ENCODE data around the gene PADI6.
"Not testable (repeated sequence)": the region's sequence is repeated elsewhere in the genome, so short reads cannot be mapped to it uniquely, and the experiment has no call there.

PADI6 gene

DNA sequence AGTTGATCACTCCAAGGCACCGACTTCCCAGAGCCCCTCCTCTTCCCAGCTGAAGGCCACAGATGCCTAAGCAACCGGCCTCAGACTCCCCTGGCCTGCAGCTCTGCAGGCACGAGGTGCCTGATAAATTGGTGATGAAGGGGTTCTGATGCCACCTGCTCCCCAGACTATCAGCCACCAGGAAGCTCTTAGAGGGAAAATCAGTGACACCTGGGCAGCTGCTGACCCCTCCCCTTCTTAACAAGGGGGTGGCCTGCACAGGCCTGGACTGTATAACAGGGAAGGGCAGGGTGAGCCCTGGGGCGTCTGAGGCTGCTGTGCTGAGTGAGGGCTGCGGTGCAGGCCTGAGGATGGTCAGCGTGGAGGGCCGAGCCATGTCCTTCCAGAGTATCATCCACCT lies at the start of gene PADI6:
PADI6 (plus strand) TSS at position 301 of the 400 bp plus-strand sequence; CDS start at position 351, 50 bp downstream.
- no peak for FAIRE-seq

DNA sequence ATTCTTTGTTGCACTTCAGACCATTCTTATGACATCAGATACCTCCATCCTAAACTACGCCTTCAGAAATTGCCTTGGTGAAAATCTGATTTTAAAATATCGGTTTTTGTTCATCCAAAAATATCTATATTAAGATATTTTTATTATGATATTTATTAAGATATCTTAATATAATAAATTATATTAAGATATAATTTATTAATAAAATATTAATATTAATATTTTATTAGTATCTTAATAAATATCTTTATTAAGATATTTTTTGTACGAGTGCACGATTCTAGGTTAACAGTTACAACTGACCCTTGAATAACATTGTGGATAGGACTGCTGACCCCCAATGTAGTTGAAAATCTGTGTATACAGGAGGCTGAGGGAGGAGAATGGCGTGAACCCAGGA lies 43.1 kb upstream of the PADI6 start:
- FAIRE-seq, result peak; percentile 69

DNA sequence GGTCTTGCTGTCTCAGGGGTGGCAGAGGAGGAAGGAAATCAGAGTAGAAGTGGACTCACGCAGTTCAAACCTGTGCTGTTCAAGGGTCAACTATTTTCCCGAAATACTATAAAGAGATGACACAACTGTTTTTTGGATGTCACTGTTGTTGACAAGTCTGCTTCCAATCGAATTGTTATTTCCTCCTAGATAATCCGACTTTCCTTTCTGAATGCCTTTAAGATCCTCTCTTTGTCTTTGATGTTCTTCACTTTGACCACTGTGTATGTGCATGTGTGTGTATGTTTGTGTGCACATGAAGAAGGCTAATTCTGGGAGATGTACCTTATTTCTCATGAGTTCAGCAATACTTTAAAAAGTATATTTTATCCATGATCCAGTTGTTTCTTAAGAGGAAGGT lies 42.4 kb upstream of the PADI6 start:
- no peak for FAIRE-seq

DNA sequence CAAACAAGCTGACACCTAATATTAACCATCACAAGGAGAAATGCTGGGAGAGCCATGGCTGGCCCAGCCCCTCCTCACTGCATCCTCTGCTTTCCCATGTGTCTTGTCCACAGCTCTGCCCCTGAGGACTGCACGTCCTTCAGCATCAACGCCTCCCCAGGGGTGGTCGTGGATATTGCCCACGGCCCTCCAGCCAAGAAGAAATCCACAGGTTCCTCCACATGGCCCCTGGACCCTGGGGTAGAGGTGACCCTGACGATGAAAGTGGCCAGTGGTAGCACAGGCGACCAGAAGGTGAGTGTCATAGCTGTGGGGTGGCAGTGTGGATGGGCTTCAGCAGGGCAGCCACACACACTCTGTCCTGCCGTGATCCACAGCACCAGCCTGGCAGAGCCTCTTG lies 41.1 kb upstream of the PADI6 start:
- FAIRE-seq, result no peak

DNA sequence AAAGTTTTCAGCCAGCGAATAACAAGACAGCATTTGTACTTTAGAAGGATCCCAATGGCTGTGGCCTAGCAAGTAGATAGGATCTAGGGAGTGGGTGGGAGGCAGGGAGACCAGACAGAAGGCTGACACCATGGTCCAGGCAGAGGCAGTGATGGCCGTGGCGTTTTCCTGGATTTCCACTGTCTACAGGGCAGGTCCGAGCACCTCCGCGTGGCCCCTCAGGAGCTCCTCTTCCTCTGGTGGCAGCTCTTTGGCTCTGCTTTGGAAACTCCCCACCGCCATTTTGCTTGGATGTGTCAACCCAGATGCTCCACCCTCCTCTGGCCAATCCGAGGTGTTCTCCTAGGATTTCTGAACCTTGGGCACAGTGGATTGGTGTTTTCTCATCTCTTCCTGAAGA lies 38.9 kb upstream of the PADI6 start:
- no peak for FAIRE-seq

DNA sequence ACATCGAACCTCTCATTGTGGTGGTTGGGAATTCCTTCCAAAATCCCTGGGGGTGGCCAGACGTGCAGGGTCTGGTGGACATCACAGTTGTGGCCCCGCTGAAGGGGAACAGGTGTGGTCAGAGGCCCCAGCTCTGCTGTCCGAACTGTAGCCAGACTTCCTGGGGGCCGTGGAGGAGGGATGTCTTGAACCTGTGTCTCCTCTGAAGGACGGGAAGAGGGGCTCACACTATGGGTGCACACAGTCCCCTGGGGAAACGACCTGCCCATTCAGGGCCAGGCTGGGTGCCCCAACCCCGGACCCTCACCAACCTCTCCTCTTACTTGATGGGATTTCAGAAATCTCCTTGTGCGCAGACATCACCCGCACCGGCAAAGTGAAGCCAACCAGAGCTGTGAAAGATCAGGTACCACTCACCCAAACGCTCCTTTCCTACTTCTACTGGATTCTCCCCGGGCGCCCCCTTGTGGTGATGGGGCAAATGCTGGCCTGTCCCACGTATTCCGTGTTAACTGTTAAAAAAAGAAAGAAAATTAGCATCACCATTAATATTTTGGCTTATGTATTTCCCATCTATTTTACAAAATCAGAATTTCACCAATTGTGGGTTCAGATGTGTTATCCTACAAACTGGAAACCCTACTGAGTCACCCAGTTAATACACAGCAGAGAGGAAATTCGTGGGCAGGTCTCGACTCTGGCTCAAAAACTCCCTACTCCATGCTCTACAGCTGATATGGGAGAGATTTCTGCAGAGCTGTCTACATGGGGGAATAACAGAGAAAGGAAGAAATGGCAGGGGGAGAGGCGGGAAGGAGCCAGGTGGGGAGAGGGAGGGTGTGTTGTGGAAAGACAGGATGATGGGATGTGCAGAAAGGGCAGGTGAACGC lies 35.9 kb upstream of the PADI6 start:
- no peak for FAIRE-seq

DNA sequence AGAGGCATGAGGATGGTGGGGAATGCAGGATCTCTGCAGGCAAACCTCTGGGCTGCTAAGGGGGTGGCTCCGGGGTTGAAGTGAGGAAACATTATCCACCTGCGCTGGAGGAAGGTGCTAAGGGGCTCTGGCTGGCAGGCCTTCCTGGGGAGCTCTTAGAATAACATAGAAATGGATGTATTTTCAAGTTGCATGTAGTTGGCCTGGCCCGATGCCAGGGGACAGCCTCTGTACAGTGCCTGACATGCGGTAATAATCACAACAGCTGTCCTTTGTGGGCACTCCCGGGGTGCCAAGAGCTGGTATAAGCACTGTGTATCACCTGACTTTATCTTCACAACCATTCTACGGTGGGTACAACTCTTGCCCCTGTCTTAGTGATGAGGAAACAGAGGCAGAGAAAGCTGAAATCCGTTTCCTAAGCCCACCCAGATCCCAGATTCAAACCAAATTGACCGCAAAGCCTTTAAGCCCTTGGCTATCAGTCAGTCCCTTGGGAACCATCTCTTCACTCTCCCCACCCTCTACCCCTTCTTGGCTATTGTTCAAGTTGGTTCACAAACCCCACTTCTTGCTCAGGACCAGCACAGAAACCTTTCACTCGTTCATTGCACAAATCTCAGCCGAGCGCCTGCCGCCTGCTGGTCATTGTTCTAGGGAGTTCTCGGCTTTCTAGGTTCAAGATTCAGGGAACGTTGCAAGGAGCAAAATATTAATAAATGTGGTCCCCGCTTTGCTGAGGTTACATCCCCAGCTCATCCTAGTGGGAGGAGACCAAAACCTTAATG lies 33.1 kb upstream of the PADI6 start:
- no peak for FAIRE-seq

DNA sequence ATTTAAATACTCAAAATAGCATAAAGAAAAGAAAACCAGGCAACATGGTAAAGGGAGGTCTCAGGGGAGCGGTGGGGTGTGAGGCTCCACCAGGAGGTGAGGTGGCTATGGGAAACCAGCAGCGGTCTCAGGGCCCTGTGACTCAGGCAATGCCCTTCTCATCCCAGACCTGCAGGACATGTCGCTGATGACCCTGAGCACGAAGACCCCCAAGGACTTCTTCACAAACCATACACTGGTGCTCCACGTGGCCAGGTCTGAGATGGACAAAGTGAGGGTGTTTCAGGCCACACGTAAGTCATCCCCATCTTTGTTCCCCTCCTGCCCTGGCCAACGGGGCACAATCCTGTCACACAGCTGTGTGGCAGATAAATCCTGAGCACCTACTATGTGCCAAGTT lies 32.5 kb upstream of the PADI6 start:
- no peak for FAIRE-seq

DNA sequence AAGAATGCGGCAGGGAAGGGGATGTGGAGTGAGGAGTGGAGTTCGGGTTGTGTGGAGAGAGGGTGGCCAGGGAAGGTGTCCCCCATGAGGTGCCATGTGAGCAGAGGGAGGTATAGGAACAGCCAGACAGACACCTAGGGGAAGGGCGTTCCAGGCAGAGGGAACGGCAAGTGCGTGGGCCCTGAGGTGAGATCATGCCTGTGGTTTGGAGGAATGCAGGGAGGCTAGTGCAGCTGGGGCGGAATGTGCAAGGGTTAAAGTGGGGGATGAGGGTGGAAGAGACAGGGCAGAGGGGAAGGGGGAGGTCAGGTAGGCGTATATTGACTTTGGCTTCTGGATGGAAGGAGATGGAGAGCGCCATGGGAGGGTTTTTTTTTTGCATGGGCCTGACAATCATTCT lies 31.6 kb upstream of the PADI6 start:
- FAIRE-seq, result no peak

DNA sequence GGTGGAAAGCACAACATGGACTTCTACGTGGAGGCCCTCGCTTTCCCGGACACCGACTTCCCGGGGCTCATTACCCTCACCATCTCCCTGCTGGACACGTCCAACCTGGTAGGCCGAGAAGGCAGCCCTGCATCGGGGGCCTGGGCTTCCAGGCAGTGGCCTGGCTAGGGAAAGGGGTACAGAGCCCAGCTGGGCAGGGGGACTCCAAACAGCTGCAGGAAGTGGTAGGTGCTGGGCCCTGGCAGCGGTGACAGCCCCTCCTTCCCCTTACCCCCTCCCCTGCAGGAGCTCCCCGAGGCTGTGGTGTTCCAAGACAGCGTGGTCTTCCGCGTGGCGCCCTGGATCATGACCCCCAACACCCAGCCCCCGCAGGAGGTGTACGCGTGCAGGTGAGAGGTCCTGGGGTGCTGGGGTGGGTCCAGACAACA lies 30.0 kb upstream of the PADI6 start:
- FAIRE-seq, result no peak

DNA sequence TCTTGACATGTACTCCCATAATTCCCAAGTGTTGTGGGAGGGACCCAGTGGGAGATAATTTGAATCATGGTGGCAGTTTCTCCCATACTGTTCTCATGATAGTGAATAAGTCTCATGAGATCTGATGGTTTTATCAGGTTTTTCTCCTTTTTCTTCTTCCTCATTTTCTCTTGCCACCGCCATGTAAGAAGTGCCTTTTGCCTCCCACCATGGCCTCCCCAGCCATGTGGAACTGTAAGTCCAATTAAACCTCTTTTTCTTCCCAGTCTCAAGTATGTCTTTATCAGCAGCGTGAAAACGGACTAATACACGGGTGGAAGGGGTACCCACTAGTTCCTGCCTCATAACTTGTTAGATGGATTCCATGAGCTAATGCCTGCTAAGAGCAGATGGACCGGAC lies 26.5 kb upstream of the PADI6 start:
- FAIRE-seq, result not testable (repeated sequence)

DNA sequence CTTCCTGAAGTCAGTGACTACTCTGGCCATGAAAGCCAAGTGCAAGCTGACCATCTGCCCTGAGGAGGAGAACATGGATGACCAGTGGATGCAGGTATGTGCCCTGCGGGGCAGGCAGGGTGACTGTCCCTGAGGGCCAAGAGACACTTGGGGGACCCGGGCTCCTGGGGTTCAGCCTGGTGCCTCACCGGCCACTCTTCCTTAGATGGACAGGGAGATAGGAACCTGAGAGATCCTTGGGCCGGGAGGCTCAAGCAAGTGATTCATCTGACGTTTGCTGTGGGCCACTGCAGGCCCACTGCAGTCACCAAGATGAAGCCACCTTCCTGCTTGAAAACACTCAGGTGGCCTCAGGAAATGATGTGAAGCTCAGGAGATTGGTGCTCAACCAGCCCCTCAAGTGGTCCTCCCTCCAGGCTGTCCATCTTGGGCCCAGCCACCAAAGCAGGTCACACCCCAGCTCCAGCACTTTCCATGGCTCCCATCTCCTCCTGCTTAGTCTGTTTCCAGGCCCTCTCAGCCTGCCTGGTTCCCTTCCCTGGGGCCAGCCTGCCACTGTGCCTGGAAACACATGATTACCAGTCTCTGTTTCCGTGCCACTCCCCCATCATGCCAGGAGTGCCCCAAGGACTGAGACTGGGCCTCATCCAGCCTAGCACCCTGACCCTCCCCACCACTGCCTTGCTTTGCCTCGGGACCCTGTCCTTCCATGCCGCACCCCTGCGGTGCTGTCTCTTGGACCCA lies 25.8 kb upstream of the PADI6 start:
- no peak for FAIRE-seq

DNA sequence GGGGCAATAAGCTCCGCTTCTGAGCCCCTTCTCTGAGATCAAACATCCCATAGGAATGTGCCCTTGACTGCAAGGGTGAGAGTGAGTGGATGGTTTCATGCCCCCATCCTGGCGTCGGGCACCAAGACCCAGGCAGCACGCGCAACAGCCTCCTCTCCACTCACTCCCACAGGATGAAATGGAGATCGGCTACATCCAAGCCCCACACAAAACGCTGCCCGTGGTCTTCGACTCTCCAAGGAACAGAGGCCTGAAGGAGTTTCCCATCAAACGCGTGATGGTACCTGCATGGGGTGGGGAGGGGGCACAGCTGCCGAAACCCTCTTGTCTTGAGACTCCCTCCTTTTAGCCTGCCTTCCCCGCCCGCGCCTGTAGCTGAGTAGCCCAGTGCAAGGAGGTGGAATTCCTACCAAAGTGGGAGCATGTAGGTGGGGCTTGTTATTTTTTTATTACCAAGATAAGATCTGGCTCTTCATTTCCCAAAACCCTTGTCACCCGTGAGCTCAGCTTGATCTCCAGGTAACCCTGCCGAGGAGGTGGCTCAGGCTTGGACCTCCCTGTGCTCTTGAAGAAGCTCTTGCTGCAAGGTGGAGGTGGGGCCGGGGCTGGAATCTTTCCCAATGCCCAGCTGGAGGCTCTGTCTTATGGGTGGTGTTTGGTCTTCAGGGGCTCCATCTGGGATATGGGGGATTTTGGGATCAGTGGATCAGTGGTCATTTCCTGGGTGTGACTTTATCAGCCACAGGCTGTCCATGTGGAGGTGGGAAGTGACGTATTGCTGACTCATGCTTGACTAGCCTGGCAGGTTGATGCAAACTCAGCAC lies 24.0 kb upstream of the PADI6 start:
- FAIRE-seq, result no peak

DNA sequence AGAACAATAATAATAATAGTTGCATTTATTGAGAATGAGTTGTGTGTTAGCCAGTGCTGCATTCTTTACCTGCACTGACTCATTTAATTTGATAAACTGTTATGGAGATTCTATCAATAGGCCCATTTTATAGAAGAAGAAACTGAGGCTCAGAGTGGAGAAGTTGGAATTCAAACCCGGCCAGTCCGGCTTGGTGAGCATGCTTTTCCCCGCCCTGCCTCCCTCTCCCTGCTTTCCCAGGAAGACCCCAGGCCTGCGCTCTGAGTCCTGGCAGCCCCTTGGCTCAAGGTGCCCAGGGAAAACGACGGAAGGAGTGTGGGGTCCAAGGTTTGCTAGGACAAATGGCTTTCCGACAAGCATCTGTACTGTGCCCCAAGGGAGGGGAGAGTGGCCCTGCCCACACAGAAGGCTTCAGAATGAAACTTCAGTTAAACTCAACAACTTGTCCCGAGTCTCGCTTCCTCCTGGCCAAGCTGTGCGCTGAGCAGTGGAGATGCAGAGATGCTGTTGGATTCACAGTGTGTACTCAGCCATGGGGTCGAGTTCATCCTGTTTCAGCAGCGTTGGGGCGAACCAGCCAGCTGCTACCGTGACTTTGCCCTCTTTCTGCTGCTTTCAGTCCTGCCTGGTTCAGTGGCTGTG lies 23.3 kb upstream of the PADI6 start:
- no peak for FAIRE-seq

DNA sequence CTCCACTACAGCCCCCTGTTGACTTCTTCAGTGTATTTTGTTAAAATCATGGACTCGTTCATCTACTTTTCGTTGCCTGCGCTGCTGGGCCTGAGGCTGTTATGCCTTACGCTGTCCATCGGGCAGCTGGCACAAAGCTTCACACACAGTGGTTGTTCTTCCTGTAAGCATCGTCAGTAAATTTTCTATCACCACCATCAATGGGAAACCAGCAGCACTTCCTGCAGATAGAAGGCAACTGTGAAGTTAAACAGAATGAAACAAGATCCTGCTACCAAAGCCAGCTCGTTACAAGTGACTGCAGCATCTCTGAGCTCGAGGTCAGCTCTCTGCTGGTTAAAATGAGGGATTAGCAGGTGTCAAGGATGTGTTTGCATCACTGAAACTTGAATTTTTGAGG lies 21.9 kb upstream of the PADI6 start:
- FAIRE-seq, result no peak

DNA sequence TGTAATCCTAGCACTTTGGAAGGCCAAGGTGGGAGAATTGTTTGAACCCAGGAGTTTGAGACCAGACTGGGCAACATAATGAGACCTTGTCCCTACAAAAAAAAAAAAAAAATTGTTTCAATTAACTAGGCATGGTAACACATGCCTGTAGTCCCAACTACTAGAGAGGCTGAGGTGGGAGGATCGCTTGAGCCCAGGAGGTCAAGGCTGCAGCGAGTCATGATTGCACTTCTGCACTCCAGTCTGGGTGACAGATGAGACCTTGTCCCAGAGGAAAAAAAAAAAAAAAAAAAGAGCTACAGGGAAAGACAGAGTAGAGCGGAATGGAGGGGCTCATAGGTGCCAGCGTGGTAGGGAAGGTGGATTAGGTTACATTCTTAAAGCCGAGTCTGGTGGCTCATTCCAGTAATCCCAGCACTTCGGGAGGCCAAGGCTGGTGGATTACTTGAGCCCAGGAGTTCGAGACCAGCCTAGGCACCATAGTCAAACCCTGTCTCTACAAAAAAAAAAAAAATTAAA lies 21.0 kb upstream of the PADI6 start:
- no peak for FAIRE-seq

DNA sequence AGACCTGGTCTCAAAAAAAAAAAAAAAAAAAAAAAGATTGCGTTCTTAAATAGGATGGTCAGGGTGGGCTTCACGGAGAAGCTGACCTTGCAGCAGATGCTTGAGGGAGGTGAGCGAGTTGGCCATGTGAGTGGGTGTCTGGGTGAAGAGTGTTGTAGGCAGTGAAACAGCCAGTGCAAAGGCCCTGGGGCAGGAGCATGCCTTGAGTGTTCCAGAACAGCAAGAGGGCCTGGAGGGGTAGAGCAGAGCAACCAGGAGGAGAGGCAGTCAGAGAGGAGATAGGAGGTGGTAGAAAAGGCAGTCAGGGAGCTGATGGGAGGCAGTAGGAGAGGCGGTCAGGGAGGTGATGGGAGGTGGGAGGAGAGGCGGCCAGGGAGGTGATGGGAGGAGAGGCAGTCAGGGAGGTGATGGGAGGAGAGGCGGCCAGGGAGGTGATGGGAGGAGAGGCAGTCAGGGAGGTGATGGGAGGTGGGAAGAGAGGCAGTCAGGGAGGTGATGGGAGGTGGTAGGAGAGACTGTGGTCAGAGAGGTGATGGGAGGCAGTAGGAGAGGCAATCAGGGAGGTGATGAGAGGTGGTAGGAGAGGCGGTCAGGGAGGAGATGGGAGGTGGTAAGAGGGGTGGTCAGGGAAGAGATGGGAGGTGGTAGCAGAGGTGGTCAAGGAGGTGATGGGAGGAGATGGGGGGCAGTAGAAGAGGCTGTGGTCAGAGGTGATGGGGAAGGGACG lies 20.2 kb upstream of the PADI6 start:
- no peak for FAIRE-seq

DNA sequence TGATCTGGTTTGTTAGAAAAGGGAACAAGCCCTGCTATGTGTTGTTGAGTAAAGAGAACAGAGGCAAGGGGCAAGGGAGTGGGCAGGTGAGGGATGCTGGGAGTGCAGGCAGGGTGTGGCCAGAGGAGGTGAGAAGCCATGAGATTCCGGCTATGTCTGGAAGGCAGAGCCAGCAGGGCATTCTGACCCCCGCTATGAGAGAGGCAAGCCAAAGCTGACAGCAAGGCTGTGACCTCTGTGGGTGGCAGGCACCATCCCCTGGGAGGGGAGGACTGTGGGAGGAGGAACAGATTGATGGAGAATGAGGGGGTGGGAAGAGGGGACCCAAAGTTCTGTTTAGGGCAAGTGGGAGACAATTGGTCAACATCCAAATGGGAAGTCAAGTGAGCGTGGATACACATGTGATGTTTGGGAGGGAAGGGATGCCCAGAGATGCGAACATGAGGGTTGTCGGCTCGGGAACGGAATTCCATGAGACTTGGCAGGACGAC lies 19.5 kb upstream of the PADI6 start:
- no peak for FAIRE-seq

DNA sequence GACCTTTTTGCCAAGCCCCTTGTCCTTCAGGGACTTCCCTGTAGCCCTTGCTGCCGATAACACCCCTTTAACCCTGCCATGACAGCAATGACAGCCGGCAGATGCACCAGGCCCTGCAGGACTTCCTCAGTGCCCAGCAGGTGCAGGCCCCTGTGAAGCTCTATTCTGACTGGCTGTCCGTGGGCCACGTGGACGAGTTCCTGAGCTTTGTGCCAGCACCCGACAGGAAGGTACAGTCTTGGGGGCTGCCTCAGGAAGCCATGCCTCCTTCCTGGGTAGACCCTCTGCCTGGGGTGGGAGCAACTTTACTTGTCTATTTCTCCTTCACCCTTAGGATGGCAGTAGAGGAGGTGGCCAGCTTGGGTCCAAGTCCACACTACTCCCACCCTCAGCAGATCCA lies 16.1 kb upstream of the PADI6 start:
- no peak for FAIRE-seq

DNA sequence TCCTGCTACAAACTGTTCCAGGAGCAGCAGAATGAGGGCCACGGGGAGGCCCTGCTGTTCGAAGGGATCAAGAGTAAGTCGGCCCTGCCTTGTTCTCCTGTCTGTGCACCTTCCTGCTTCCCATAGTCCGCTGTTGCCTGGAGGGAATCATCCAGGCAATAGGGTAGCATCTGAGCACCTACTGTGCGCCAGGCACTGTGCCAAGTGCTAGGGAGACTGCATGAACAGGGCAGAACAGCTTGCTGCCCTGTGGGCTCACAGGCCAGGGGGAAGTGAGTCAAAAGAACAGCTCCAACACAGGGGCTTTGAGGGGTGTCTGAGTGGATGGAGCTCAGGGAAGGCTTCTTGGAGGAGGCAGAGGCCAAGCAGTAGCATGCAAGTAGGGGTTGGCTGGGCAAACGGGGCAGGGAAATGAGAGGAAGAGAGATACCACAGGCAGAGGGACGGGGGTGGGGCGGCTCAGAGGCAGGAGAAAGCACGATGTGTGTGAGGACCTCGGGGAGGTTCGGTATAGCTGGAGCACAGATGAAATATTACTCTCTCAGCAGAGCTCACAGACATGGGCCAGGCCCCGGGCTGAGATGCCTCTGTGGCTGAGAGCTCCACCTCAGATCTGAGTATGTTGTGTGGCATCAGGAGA lies 15.5 kb upstream of the PADI6 start:
- no peak for FAIRE-seq

All from colon (tissue), 2 donors.